Measurements from ENCODE around the gene NWD2. TPM values are rescaled to one million over a fixed set of nuclear protein-coding genes. Genes with fewer than 3 reads are reported as not detected.
"Not testable (repeated sequence)": the region's sequence is repeated elsewhere in the genome, so short reads cannot be mapped to it uniquely, and the experiment has no call there.

NWD2 gene
- total RNA-seq, 1 donor from 2014 or later: not detected

DNA sequence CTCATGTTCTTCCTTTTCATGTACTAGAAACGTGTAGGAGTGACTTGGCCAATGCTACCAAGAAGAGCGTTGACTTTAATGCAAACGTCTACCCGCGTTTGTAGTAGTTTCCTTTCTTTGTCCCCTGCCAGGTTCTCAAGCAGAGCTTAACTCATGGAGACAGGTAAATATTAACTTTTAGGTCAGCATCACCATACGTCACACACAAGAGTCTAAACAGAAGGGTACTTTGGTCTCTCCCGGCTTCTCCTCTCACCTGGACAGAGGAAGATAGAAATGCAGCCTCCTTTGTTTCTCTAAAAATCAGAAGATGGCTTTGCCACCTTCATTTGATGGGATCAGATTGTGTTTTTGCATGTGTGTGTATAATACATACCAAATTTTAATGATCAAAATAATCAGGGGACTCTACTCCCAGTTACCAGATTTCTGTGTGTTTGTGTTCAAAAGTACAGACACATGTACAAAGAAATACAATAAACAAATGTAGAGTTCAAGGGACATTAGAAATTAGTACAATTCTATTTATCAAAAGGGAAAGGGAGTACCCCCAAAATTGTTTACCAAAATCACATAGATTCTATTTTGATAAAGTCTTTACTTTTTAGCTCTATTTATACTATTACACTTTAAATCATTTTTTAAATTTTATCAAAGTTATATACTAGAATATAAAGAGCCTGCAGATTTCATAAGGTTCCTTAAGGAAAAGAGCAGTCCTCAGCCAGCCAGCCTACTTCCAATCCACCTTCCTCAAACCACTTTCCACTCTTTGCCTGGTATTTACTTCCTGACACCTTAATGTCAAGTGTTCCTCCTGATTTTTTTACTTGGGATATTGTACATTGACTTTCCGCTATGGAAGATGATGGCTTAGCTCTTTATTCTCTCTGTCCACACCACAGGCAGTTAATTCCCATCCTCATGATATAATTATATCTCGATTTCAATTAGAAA, 246.1 kb downstream of the NWD2 start:
- Mint-ChIP-seq H3K27ac (ENCODE audit: unreplicated experiment) (no peak overlapping the region), H3K4me1 (ENCODE audit: unreplicated experiment) (no peaks in the 10 kb centered on the region), H3K4me3 (ENCODE audit: unreplicated experiment) (no peak overlapping the region), H3K36me3 (ENCODE audit: unreplicated experiment) (no peaks in the 10 kb centered on the region), H3K27me3 (ENCODE audit: unreplicated experiment) (peaks cover 5% of the 10 kb centered on the region), H3K9me3 (ENCODE audit: unreplicated experiment) (no peaks in the 10 kb centered on the region)
- TF ChIP-seq, protein P1, sequence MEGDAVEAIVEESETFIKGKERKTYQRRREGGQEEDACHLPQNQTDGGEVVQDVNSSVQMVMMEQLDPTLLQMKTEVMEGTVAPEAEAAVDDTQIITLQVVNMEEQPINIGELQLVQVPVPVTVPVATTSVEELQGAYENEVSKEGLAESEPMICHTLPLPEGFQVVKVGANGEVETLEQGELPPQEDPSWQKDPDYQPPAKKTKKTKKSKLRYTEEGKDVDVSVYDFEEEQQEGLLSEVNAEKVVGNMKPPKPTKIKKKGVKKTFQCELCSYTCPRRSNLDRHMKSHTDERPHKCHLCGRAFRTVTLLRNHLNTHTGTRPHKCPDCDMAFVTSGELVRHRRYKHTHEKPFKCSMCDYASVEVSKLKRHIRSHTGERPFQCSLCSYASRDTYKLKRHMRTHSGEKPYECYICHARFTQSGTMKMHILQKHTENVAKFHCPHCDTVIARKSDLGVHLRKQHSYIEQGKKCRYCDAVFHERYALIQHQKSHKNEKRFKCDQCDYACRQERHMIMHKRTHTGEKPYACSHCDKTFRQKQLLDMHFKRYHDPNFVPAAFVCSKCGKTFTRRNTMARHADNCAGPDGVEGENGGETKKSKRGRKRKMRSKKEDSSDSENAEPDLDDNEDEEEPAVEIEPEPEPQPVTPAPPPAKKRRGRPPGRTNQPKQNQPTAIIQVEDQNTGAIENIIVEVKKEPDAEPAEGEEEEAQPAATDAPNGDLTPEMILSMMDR (IDR thresholded peaks at IDR 0.05): no peak
- no peak for DNase-seq (ENCODE audit: extremely low spot score, unreplicated experiment)

DNA sequence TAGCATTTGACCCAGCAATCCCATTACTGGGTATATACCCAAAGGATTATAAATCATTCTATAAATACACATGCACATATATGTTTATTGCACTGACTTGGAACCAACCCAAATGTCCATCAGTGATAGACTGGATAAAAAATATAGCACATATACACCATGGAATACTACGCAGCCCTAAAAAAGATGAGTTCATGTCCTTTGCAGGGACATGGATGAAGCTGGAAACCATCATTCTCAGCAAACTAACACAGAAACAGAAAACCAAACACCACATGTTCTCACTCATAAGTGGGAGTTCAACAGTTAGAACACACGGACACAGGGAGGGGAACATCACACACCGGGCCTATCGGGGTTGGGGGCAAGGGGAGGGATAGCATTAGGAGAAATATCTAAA, 250.8 kb downstream of the NWD2 start:
- H3K36me3 Mint-ChIP-seq (ENCODE audit: unreplicated experiment); H3K27me3 Mint-ChIP-seq (ENCODE audit: unreplicated experiment); DNase-seq (ENCODE audit: extremely low spot score, unreplicated experiment); H3K4me1 Mint-ChIP-seq (ENCODE audit: unreplicated experiment); H3K4me3 Mint-ChIP-seq (ENCODE audit: unreplicated experiment); H3K27ac Mint-ChIP-seq (ENCODE audit: unreplicated experiment): not testable (repeated sequence)
- H3K9me3 Mint-ChIP-seq (ENCODE audit: unreplicated experiment): peaks cover 15% of the 10 kb centered on the region

Small RNA genes within 50 kb of the gene (microRNA-seq; reads per million reads assigned to microRNA genes)
- gene MIR4801 (ENCODE audit: unreplicated experiment): not detected

Data from osteocyte (in vitro differentiated cells).